ENCODE results near the gene ZNF454. TPM values are rescaled to one million over a fixed set of nuclear protein-coding genes. Genes with fewer than 3 reads are reported as not detected.

ZNF454 gene
- total RNA-seq, 1 experiment from 2014 or later, result 0.61 TPM

GRCh38 chr5:178991190-178992145 is 50.5 kb downstream of the ZNF454 start:
- no TSS peak for BruUV-seq (replicated peaks)
- ChIA-PET POLR2A (no interaction called here), CTCF (no interaction called here), RAD21 (ENCODE audit: low non-redundant PET in 1 of 2, low total read pairs in 2 of 2, uncharacterized antibody in 2 of 2, unreplicated experiment in 2 of 2) (interaction anchor here in 1 of 2 experiments (0.6 kb wide), 1 partner anchor 72 kb away, joined by 3 read pairs; no protein-coding TSS in a partner anchor)
- H3K36me3 ChIP-seq (ENCODE audit: control insufficient read depth in 1 of 2, insufficient read depth in 2 of 2, low read length in 2 of 2), result no peaks in the 10 kb centered on the region
- no peak for TF ChIP-seq JUND (IDR thresholded peaks at IDR 0.05)
- H3K4me1 ChIP-seq (ENCODE audit: control insufficient read depth in 1 of 2, insufficient read depth in 2 of 2, low read length in 2 of 2), result no peaks in the 10 kb centered on the region
- DNase-seq (ENCODE audit: low read depth, low spot score), result no peak
- no peak overlapping the region for H2AFZ ChIP-seq (ENCODE audit: low read depth, low read length, poor library complexity, severe bottlenecking)
- H3K9ac ChIP-seq (ENCODE audit: low read length), result no peak overlapping the region
- no peak overlapping the region for H3K4me2 ChIP-seq (ENCODE audit: low read length)
- peaks cover 0 to 8% of the 10 kb centered on the region in 2 experiments; a peak in 2 of 4 replicates for H3K9me3 ChIP-seq (ENCODE audit: control insufficient read depth in 1 of 2, insufficient read depth in 1 of 2, low read depth in 1 of 2, low read length in 2 of 2)
- intact Hi-C loops (cut with micrococcal nuclease), result no loop called here
- no peaks in the 10 kb centered on the region for H3K27me3 ChIP-seq (ENCODE audit: insufficient read depth, low read length)
- H3K9me2 ChIP-seq (ENCODE audit: insufficient read depth), result no peaks in the 10 kb centered on the region
- no peak for ATAC-seq
- no peaks in the 10 kb centered on the region for H4K20me1 ChIP-seq (ENCODE audit: insufficient read depth)
- H3K27ac ChIP-seq (ENCODE audit: low read depth, low read length), result no peak overlapping the region
- no peaks in the 10 kb centered on the region for H3K79me2 ChIP-seq (ENCODE audit: insufficient read depth, low read length)
- H3K4me3 ChIP-seq (replicated peaks in 1 of 2; ENCODE audit: low read depth in 1 of 2, low read length in 2 of 2), result no peak overlapping the region

GRCh38 chr5:178992291-178992895 is 51.4 kb downstream of the ZNF454 start:
- RAD21 ChIA-PET (ENCODE audit: low non-redundant PET in 1 of 2, low total read pairs in 2 of 2, uncharacterized antibody in 2 of 2, unreplicated experiment in 2 of 2), result no interaction called here
- Histone ChIP-seq H4K20me1 (ENCODE audit: insufficient read depth) (no peaks in the 10 kb centered on the region), H3K36me3 (ENCODE audit: control insufficient read depth in 1 of 2, insufficient read depth in 2 of 2, low read length in 2 of 2) (no peaks in the 10 kb centered on the region), H3K4me1 (ENCODE audit: control insufficient read depth in 1 of 2, insufficient read depth in 2 of 2, low read length in 2 of 2) (no peaks in the 10 kb centered on the region), H3K9me3 (ENCODE audit: control insufficient read depth in 1 of 2, insufficient read depth in 1 of 2, low read depth in 1 of 2, low read length in 2 of 2) (peaks cover 0 to 5% of the 10 kb centered on the region in 2 experiments; a peak in 2 of 4 replicates), H2AFZ (ENCODE audit: low read depth, low read length, poor library complexity, severe bottlenecking) (no peak overlapping the region), H3K4me2 (ENCODE audit: low read length) (no peak overlapping the region), H3K4me3 (replicated peaks in 1 of 2; ENCODE audit: low read depth in 1 of 2, low read length in 2 of 2) (no peak overlapping the region), H3K9ac (ENCODE audit: low read length) (no peak overlapping the region), H3K9me2 (ENCODE audit: insufficient read depth) (no peaks in the 10 kb centered on the region), H3K27ac (ENCODE audit: low read depth, low read length) (no peak overlapping the region), H3K79me2 (ENCODE audit: insufficient read depth, low read length) (no peaks in the 10 kb centered on the region), H3K27me3 (ENCODE audit: insufficient read depth, low read length) (no peaks in the 10 kb centered on the region)
- no TSS peak for BruUV-seq (replicated peaks)
- CTCF ChIA-PET, result no interaction called here
- DNase-seq (ENCODE audit: low read depth, low spot score), result no peak
- no peak for ATAC-seq
- POLR2A ChIA-PET, result no interaction called here
- intact Hi-C loops (cut with micrococcal nuclease), result no loop called here
- TF ChIP-seq CEBPB (IDR thresholded peaks at IDR 0.05; ENCODE audit: low read depth), result no peak
- TF ChIP-seq ZNF274 (IDR thresholded peaks at IDR 0.05; ENCODE audit: low read depth, low read length), result no peak
- TF ChIP-seq, protein P1, sequence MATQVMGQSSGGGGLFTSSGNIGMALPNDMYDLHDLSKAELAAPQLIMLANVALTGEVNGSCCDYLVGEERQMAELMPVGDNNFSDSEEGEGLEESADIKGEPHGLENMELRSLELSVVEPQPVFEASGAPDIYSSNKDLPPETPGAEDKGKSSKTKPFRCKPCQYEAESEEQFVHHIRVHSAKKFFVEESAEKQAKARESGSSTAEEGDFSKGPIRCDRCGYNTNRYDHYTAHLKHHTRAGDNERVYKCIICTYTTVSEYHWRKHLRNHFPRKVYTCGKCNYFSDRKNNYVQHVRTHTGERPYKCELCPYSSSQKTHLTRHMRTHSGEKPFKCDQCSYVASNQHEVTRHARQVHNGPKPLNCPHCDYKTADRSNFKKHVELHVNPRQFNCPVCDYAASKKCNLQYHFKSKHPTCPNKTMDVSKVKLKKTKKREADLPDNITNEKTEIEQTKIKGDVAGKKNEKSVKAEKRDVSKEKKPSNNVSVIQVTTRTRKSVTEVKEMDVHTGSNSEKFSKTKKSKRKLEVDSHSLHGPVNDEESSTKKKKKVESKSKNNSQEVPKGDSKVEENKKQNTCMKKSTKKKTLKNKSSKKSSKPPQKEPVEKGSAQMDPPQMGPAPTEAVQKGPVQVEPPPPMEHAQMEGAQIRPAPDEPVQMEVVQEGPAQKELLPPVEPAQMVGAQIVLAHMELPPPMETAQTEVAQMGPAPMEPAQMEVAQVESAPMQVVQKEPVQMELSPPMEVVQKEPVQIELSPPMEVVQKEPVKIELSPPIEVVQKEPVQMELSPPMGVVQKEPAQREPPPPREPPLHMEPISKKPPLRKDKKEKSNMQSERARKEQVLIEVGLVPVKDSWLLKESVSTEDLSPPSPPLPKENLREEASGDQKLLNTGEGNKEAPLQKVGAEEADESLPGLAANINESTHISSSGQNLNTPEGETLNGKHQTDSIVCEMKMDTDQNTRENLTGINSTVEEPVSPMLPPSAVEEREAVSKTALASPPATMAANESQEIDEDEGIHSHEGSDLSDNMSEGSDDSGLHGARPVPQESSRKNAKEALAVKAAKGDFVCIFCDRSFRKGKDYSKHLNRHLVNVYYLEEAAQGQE (IDR thresholded peaks at IDR 0.05; ENCODE audit: low read depth), result no peak
- no peak for TF ChIP-seq POLR2A (IDR thresholded peaks at IDR 0.05; ENCODE audit: borderline replicate concordance, extremely low read depth, insufficient read depth, insufficient read length)
- no peak for TF ChIP-seq TCF7L2 (IDR thresholded peaks at IDR 0.05; ENCODE audit: borderline replicate concordance, extremely low read depth, insufficient read depth, insufficient read length)
- TF ChIP-seq, protein P2, sequence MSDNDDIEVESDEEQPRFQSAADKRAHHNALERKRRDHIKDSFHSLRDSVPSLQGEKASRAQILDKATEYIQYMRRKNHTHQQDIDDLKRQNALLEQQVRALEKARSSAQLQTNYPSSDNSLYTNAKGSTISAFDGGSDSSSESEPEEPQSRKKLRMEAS (IDR thresholded peaks at IDR 0.05), result no peak
- TF ChIP-seq EZH2 (IDR thresholded peaks at IDR 0.05), result no peak
- TF ChIP-seq SIN3A (IDR thresholded peaks at IDR 0.05; ENCODE audit: low read depth), result no peak
- TF ChIP-seq EGR1 (IDR thresholded peaks at IDR 0.05; ENCODE audit: low read depth), result no peak
- TF ChIP-seq POLR2AphosphoS5 (IDR thresholded peaks at IDR 0.05; ENCODE audit: low read depth, low read length), result no peak
- no peak for TF ChIP-seq YY1 (IDR thresholded peaks at IDR 0.05; ENCODE audit: extremely low read depth, insufficient replicate concordance, low read depth, low read length)
- no peak for TF ChIP-seq EZH2phosphoT487 (IDR thresholded peaks at IDR 0.05; ENCODE audit: borderline replicate concordance)
- TF ChIP-seq SP1 (IDR thresholded peaks at IDR 0.05; ENCODE audit: low read depth), result no peak
- TF ChIP-seq SRF (IDR thresholded peaks at IDR 0.05; ENCODE audit: low read depth), result no peak
- no peak for TF ChIP-seq CBX3 (IDR thresholded peaks at IDR 0.05; ENCODE audit: low read depth)
- no peak for TF ChIP-seq RAD21 (IDR thresholded peaks at IDR 0.05; ENCODE audit: low read depth)
